HepG2 (cell line): ENCODE data around the gene ZNF665.

Experiments used
- CEBPB ChIP-seq: IDR thresholded peaks from 2 replicates; pipeline ENCODE4 v1.6.1; 2011; ENCODE audit warnings: low read depth, low read length, improper control_type of control experiment, borderline replicate concordance
- GABPA ChIP-seq, 2 experiments: IDR thresholded peaks; 2 replicates each; pipeline ENCODE4 v1.6.1; 2011 to 2016; ENCODE audit warnings: low read depth in 2 of 2, low read length in 1 of 2, missing biosample characterization in 1 of 2, missing genetic modification characterization in 1 of 2
- HHEX ChIP-seq: IDR thresholded peaks from 2 replicates; pipeline ENCODE4 v1.6.1; 2016; ENCODE audit warnings: control low read depth
- HNRNPUL1 ChIP-seq: fragments of 200-400 bp; formaldehyde crosslinking; IDR thresholded peaks from 2 replicates; pipeline ENCODE4 v1.6.1; 2017; ENCODE audit warnings: low read depth, mild to moderate bottlenecking, low read length, moderate library complexity
- MIER3 ChIP-seq: IDR thresholded peaks from 2 replicates; pipeline ENCODE4 v1.6.1; 2016; ENCODE audit warnings: missing compliant biosample characterization, borderline replicate concordance
- NFYB ChIP-seq: sonication (generic); formaldehyde crosslinking; IDR thresholded peaks from 2 replicates; pipeline ENCODE4 v1.4.0; 2020; ENCODE audit warnings: missing genetic modification reagents
- NR1H2 ChIP-seq: sonication (generic); formaldehyde crosslinking; IDR thresholded peaks from 2 replicates; pipeline ENCODE4 v1.8.1; 2022; ENCODE audit warnings: low read depth, missing genetic modification reagents, borderline replicate concordance
- POLR2A ChIP-seq, 2 experiments: IDR thresholded peaks; 2 replicates each; pipeline ENCODE4 v1.6.1; 2011; ENCODE audit warnings: low read depth in 2 of 2, low read length in 2 of 2, mild to moderate bottlenecking in 1 of 2, moderate library complexity in 1 of 2; ENCODE audit not compliant: insufficient read depth in 1 of 2
- TCF12 ChIP-seq, 2 experiments: fragments of 450-650 bp in 1 of 2; sonication (generic) in 1 of 2; formaldehyde crosslinking in 1 of 2; IDR thresholded peaks; 2 replicates each; pipeline versions ENCODE4 v1.6.1 to v1.8.0; 2017 to 2022; ENCODE audit warnings: antibody characterized with exemption in 1 of 2, mild to moderate bottlenecking in 1 of 2, missing genetic modification reagents in 1 of 2, moderate library complexity in 1 of 2
- THAP11 ChIP-seq: IDR thresholded peaks from 2 replicates; pipeline ENCODE4 v1.6.1; 2016; ENCODE audit warnings: missing biosample characterization, missing genetic modification reagents
- ZNF224 ChIP-seq: sonication (generic); formaldehyde crosslinking; IDR thresholded peaks from 2 replicates; pipeline ENCODE4 v1.5.0; 2020; ENCODE audit warnings: mild to moderate bottlenecking, missing genetic modification reagents

DNA sequence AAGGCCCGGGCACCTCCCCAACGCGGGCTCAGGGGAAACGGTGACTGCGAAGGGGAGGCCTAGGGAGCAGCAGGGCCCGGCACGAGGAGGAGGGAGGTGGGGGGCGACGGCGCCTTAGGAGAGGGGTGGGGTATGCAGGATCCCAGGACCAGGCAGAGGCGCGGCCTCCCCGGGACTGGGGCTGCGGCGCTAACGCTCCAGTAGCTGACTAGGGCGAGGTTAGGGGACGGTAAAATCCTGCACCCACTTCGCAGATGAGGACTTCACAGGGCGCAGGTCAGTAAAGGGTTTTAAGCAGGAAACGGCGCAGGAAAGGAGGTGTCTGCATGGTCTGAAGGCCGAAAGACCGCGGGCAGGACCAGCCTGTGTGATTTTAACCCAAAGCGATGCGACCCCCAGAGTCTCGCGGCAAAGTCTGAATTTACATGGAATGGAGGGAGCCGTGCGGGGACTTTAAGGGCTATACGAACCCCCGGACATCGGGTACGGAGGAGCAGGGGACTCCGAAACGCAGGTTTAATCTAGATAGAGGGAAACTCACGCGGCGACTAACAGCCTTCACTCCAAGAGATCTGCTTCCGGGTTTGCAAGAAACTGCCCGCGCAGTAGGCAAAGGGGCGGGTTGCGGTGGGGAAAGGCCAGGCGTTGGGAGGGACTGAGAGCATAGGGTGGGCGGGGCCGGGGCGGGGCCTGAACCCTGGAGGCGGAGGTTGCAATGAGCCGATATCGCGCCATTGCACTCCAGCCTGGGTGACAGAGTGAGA is at the start of gene ZNF665:
- no peak for TF ChIP-seq TCF12 (IDR thresholded peaks at IDR 0.05)
- TF ChIP-seq TCF12 (CRISPR knock-in tag; IDR thresholded peaks at IDR 0.05): no peak
- no peak for TF ChIP-seq MIER3 (CRISPR knock-in tag)
- TF ChIP-seq NFYB (CRISPR knock-in tag): no peak
- no peak for TF ChIP-seq POLR2A (IDR thresholded peaks at IDR 0.05; ENCODE audit: insufficient read depth in 1 of 2, low read depth in 2 of 2, low read length in 2 of 2)
- no peak for TF ChIP-seq ZNF224
- TF ChIP-seq GABPA (IDR thresholded peaks at IDR 0.05; ENCODE audit: low read depth, low read length): no peak
- TF ChIP-seq GABPA (CRISPR knock-in tag; IDR thresholded peaks at IDR 0.05; ENCODE audit: low read depth): no peak
- no peak for TF ChIP-seq NR1H2 (CRISPR knock-in tag)
- TF ChIP-seq HNRNPUL1: no peak
- no peak for TF ChIP-seq HHEX (CRISPR knock-in tag)
- no peak for TF ChIP-seq CEBPB
- no peak for TF ChIP-seq THAP11 (CRISPR knock-in tag)
